Central memory CD8-positive, alpha-beta T cell (primary cell): Measurements from ENCODE around the gene KANSL1.

Experiments
- ATAC-seq: fragments of 150-1000 bp; cut with Tn5 transposase; replicated peaks from 2 replicates; pipeline ENCODE4 v1.10.0; 2022; ENCODE audit warnings: mild to moderate bottlenecking, moderate FRiP score, moderate number of reproducible peaks; ENCODE audit not compliant: poor library complexity, severe bottlenecking; ENCODE audit errors: extremely low read depth
- DNase-seq, 2 donors: peaks; one replicate each; pipeline ENCODE4 v3.0.0; 2021; ENCODE audit warnings: low spot score in 2 of 2
- H3K27ac Mint-ChIP-seq: one replicate; pipeline ENCODE4 v1.8.0; 2022; ENCODE audit warnings: low read depth, mild to moderate bottlenecking, moderate library complexity, mixed read lengths
- H3K27me3 Mint-ChIP-seq: one replicate; pipeline ENCODE4 v1.8.0; 2022; ENCODE audit warnings: mixed read lengths
- H3K36me3 Mint-ChIP-seq: one replicate; pipeline ENCODE4 v1.8.0; 2022; ENCODE audit warnings: mild to moderate bottlenecking, moderate library complexity, mixed read lengths; ENCODE audit not compliant: insufficient read depth
- H3K4me1 Mint-ChIP-seq: one replicate; pipeline ENCODE4 v1.8.0; 2022; ENCODE audit warnings: mixed read lengths
- H3K4me3 Mint-ChIP-seq: one replicate; pipeline ENCODE4 v1.8.0; 2022; ENCODE audit warnings: mild to moderate bottlenecking, moderate library complexity, mixed read lengths
- H3K9me3 Mint-ChIP-seq: one replicate; pipeline ENCODE4 v1.8.0; 2022; ENCODE audit warnings: mixed read lengths

The KANSL1 gene

DNA sequence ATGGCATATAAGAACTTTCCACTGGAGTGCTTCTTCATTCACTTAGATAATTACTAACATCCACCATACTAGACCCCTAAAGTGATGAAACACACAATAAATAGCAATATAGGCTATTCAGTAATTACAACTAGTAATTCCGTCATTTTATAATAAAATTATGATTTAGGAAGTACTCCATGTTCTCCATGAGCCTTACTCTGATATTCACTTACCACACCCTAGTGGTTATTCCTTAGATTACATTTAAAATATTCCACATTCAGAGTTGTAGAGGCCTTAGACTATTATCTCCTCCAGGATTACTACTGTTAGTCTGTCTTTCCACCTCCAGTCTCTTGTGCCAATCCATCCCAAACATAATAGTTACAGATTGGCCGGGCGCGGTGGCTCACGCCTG lies 131.8 kb downstream of the KANSL1 start:
- H3K27me3 Mint-ChIP-seq = no peaks in the 10 kb centered on the region
- peak overlapping the region; percentile 75 for H3K27ac Mint-ChIP-seq
- ATAC-seq (no peak), DNase-seq (no peak)
- no peak overlapping the region for H3K4me3 Mint-ChIP-seq
- H3K9me3 Mint-ChIP-seq = no peaks in the 10 kb centered on the region
- peaks cover 43% of the 10 kb centered on the region for H3K4me1 Mint-ChIP-seq
- H3K36me3 Mint-ChIP-seq = peaks cover 51% of the 10 kb centered on the region

DNA sequence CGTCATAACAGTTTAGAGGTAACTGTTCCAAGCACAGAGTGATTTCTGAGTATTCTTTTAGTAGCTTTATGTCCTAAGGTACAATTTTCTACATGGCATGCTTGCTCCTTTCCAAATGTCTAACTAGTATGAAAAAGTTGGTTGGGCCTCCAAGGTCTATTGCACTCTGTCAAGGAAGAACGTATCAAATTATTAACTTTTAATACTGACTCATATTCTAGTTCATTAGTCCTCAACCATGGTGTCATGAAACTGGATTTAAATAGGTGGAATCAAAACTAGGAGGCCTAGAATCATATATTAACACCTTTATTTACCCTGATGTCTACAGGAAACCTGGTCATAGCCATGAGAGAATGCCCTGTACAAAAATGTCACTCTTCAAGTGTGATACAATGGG lies 132.8 kb downstream of the KANSL1 start:
- H3K4me3 Mint-ChIP-seq = no peak overlapping the region
- peaks cover 43% of the 10 kb centered on the region for H3K4me1 Mint-ChIP-seq
- H3K9me3 Mint-ChIP-seq = no peaks in the 10 kb centered on the region
- ATAC-seq (no peak), DNase-seq (no peak)
- H3K36me3 Mint-ChIP-seq = peaks cover 43% of the 10 kb centered on the region
- H3K27me3 Mint-ChIP-seq = no peaks in the 10 kb centered on the region
- no peak overlapping the region for H3K27ac Mint-ChIP-seq

DNA sequence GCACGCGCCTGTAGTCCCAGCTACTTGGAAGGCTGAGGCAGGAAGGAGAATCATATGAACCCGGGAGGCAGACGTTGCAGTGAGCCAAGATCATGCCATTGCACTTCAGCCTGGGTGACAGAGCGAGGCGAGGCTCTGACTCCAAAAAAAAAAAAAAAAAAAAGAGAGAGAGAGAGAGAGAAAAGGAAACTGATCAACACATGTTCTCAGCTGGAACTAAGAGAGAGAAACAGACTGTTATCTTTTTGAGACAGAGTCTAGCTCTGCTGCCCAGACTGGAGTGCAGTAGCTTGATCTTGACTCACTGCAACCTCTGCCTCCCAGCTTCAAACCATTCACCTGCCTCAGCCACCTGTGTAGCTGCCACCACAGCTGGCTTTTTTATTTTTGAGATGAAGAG lies 133.7 kb downstream of the KANSL1 start:
- Mint-ChIP-seq H3K27ac (peak overlapping the region; percentile 65), H3K9me3 (no peaks in the 10 kb centered on the region), H3K4me1 (peaks cover 46% of the 10 kb centered on the region)

DNA sequence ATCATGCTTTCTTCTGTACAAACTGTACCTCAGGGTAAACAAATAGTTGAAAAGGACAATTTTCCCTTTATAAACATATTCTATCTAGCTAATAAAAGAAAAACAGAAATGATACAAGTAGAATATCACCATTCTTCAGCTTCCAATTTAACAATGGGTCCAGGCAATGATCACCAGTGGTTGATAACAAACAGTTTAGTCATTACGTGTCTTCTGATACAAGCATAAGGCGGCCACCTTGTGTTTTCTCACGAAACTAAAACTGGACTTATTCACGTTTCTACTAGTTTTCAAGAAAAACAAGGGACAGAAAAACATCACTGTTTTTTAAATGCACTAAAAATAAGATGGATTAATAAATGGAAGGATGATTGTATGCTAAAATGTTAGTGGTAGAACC lies 135.9 kb downstream of the KANSL1 start:
- no peaks in the 10 kb centered on the region for H3K9me3 Mint-ChIP-seq
- H3K27ac Mint-ChIP-seq = peak overlapping the region; percentile 80
- no peak for DNase-seq
- H3K4me1 Mint-ChIP-seq = peaks cover 51% of the 10 kb centered on the region
- H3K27me3 Mint-ChIP-seq = no peaks in the 10 kb centered on the region
- ATAC-seq = no peak
- H3K4me3 Mint-ChIP-seq = no peak overlapping the region
- peaks cover 32% of the 10 kb centered on the region for H3K36me3 Mint-ChIP-seq

More for the DNA sequence above, 133.7 kb downstream of the KANSL1 start:
- no peak for ATAC-seq
- no peaks in the 10 kb centered on the region for H3K27me3 Mint-ChIP-seq
- DNase-seq = no peak
- H3K4me3 Mint-ChIP-seq = no peak overlapping the region
- peaks cover 36% of the 10 kb centered on the region for H3K36me3 Mint-ChIP-seq

DNA sequence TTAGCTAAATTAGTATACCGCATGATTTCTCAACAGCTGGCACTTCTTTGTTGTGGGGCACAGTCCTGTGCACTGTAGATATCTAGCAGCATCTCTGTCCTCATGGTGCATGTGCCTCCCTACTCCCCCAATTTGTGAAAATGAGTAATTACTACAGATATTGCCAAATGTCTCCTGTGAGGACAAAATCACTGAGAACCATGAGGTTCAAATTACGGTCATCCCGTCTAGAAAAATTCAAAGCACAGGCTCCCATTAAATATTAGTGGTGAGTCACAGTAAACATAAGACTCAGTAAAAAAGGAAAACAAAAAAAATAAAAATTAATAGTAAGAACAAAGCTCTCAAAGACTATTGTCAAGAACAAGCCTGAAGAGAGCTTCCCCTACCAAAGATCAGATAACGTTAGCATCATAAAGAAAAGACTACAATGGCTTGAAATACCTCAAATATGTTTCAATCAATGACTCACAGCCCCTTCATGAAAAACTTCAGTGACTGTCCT lies 136.4 kb downstream of the KANSL1 start:
- ATAC-seq (no peak), DNase-seq (no peak)
- Mint-ChIP-seq H3K36me3 (peaks cover 35% of the 10 kb centered on the region), H3K27me3 (no peaks in the 10 kb centered on the region), H3K4me1 (peaks cover 51% of the 10 kb centered on the region), H3K9me3 (no peaks in the 10 kb centered on the region), H3K27ac (peak overlapping the region; percentile 80), H3K4me3 (no peak overlapping the region)

DNA sequence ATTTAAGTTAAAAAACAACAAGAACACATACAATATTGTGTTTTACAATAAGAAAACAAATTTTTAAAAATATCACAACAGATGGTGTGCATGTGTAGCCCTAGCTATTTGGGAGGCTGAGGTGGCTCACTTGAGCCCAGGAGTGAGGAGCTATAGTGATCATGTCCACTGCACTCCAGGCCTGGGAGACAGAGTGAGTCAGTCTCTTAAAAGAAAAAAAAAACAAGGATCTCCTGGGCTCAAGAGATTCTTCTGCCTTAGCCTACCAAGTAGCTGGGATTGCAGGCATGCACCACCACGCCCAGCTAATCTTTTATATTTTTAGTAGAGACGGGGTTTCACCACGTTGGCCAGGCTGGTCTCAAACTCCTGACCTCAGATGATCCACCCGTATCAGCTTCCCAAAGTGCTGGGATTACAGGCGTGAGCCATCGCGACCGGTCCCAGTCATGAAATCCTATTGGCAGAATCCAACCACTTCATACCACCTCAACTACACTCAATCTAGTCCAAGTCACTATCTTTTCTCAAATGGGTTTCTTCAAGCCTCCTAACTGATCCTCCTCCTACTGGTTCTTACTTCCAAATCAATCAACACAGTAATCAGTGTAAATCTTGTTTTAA lies 139.2 kb downstream of the KANSL1 start:
- no peak overlapping the region for H3K27ac Mint-ChIP-seq
- DNase-seq = no peak
- H3K4me3 Mint-ChIP-seq = no peak overlapping the region
- peaks cover 40% of the 10 kb centered on the region for H3K4me1 Mint-ChIP-seq
- ATAC-seq = no peak
- peaks cover 52% of the 10 kb centered on the region for H3K36me3 Mint-ChIP-seq
- H3K9me3 Mint-ChIP-seq = no peaks in the 10 kb centered on the region
- H3K27me3 Mint-ChIP-seq = no peaks in the 10 kb centered on the region

DNA sequence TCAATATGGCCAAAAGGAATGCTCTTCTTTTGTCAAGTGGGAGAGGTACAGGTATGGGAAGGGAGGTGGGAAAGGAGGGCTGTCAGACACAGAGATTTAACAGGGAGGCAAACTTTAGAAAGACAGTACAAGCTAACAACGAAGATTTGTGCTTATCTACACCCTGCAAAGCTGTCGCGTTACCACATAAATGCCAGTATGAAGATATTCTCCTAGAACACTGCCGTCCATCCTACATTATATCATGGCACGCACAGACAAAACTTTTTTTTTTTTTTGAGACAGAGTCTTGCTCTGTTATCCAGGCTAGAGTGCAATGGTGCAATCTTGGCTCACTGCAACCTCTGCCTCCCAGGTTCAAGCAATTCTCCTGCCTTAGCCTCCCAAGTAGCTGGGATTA lies 143.6 kb downstream of the KANSL1 start:
- H3K27ac Mint-ChIP-seq = no peak overlapping the region
- H3K9me3 Mint-ChIP-seq = no peaks in the 10 kb centered on the region
- H3K36me3 Mint-ChIP-seq = peaks cover 74% of the 10 kb centered on the region
- ATAC-seq (no peak), DNase-seq (no peak)
- H3K27me3 Mint-ChIP-seq = no peaks in the 10 kb centered on the region
- H3K4me1 Mint-ChIP-seq = peaks cover 24% of the 10 kb centered on the region
- no peak overlapping the region for H3K4me3 Mint-ChIP-seq

DNA sequence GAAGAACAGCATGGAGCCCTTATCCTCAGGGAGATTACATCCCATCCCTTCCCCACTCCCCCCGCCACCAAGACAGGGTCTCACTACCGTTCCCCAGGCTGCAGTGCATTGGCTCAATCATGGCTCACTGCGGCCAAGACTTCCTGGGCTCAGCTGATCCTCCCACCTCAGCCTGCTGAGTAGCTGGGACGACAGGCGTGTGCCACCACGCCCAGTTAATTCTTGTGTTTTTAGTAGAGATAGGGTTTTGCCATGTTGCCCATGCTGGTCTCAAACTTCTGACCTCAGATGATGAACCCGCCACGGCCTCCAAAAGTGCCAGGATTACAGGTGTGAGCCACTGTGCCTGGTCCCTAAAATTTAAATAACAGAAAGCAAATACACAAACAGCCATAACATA lies 145.4 kb downstream of the KANSL1 start:
- Mint-ChIP-seq H3K27me3 (no peaks in the 10 kb centered on the region), H3K4me1 (peaks cover 30% of the 10 kb centered on the region), H3K9me3 (no peaks in the 10 kb centered on the region), H3K36me3 (peaks cover 73% of the 10 kb centered on the region), H3K27ac (no peak overlapping the region), H3K4me3 (no peak overlapping the region)
- ATAC-seq (no peak), DNase-seq (no peak)

DNA sequence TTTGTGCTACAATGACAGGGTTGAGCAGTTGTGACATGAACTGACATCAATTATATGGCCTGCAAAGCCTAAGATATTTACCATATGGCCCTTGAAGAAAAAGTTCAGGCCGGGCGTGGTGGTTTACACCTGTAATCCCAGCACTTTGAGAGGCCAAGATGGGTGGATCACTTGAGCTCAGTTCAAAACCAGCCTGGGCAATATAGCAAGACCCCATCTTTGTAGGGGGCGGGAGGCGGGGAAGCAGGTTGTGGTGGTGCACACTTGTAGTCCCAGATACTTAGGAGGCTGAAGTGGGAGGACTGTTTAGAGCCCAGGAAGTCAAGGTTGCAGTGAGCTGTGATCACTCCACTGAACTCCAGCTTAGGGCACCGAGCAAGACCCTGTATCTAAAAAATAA lies 145.8 kb downstream of the KANSL1 start:
- Mint-ChIP-seq H3K9me3 (no peaks in the 10 kb centered on the region), H3K4me3 (no peak overlapping the region), H3K36me3 (peaks cover 70% of the 10 kb centered on the region), H3K4me1 (peaks cover 30% of the 10 kb centered on the region), H3K27ac (no peak overlapping the region), H3K27me3 (no peaks in the 10 kb centered on the region)
- no peak for DNase-seq
- no peak for ATAC-seq

DNA sequence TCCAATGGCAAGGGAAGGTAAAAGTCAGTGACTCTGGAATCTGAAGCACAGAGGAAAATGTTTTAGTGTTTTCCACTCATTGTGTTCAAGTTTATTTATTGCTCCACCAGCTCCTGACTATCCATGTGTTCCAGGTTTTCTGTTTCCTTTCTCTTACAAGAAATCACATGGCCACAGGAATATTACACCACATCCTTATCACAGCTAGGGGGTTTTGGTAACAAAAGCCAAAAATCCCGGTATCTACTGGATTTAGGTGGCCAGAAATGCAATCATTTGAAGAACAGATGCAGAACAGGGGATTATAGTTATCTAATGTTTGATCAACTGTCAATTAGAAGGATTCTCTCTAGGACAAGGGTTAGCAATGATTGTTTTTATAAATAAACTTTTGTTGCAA lies 146.3 kb downstream of the KANSL1 start:
- ATAC-seq (no peak), DNase-seq (no peak)
- H3K27me3 Mint-ChIP-seq = no peaks in the 10 kb centered on the region
- no peak overlapping the region for H3K27ac Mint-ChIP-seq
- peaks cover 67% of the 10 kb centered on the region for H3K36me3 Mint-ChIP-seq
- no peak overlapping the region for H3K4me3 Mint-ChIP-seq
- H3K9me3 Mint-ChIP-seq = no peaks in the 10 kb centered on the region
- peaks cover 25% of the 10 kb centered on the region for H3K4me1 Mint-ChIP-seq

DNA sequence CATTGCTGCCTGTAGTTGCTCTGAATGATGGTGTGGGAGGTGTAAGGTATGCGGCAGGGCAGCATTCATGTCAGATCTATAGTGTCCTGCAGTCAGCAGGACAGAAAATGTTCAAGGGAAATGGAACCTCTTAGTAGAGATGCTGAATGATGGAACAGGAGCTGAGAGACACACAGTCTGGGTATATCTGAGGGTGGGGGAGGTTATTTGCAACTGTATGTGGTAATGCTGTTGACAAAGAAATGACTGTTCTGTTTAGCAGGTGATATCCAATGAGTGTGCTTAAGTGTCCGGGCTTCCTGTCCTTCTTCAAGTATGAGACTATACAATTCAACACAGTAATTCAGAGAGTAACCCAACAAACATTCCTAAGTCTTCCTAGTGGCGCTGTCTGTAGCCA lies 147.6 kb downstream of the KANSL1 start:
- Mint-ChIP-seq H3K9me3 (no peaks in the 10 kb centered on the region), H3K27ac (no peak overlapping the region), H3K27me3 (no peaks in the 10 kb centered on the region), H3K36me3 (peaks cover 62% of the 10 kb centered on the region), H3K4me1 (peaks cover 23% of the 10 kb centered on the region), H3K4me3 (no peak overlapping the region)
- DNase-seq = no peak
- ATAC-seq = no peak

DNA sequence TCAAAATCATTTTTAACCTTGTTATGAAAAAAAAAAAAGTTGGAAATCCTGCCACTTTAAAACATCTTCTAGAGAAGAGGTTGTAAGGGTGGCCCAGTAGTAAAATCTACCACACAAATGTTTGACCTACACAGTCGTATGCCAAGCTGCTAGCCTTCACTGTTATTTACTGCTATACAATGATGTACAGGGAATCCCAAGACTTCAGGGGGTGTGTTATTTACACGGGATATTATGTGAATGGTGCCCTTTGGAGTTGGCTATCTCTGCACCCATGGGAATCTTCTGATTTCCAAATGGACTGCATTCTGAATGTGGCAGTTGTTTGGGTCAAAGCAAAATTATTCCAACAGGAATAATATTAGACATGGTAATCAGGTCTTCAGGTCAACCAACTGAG lies 148.2 kb downstream of the KANSL1 start:
- H3K9me3 Mint-ChIP-seq = no peaks in the 10 kb centered on the region
- H3K36me3 Mint-ChIP-seq = peaks cover 59% of the 10 kb centered on the region
- no peak for ATAC-seq
- peak overlapping the region; percentile 61 for H3K27ac Mint-ChIP-seq
- DNase-seq = no peak
- peaks cover 26% of the 10 kb centered on the region for H3K4me1 Mint-ChIP-seq
- no peaks in the 10 kb centered on the region for H3K27me3 Mint-ChIP-seq
- no peak overlapping the region for H3K4me3 Mint-ChIP-seq

DNA sequence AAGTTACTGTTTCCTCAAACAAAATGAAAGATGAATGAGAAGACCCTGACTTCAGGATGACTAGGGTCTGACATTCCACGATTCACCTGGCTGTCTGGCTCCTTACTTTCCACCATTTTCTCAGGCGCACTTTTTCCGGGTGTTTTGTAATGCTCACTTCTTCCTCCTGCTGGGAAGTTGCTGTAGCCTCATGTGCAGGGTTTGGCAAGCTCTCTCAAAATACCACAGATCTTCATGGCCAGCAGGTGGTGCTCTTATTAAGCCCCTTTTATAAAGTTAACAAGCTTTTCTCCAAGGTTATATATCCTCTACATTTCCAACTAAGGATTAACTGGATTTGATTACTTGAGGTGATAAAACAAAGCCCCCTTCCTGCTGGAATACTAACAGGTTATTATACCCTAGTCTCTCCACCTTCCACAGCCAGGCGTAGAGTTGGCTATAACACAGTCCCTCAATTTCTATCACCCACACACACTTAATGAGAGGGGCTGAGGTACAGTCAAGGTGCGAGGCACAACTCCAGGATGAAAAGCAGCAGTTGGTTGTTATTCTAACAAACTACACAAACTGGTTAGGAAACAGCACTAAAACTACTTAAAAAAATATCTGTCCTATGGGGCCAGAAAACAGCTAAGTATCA lies 148.8 kb downstream of the KANSL1 start:
- peak in 1 of 2 donors; percentile 34 for DNase-seq
- Mint-ChIP-seq H3K27ac (peak overlapping the region; percentile 61), H3K9me3 (no peaks in the 10 kb centered on the region), H3K4me3 (no peak overlapping the region), H3K27me3 (no peaks in the 10 kb centered on the region), H3K36me3 (peaks cover 59% of the 10 kb centered on the region), H3K4me1 (peaks cover 26% of the 10 kb centered on the region)
- ATAC-seq = peak; percentile 56
